ENCODE data around the gene FBLN5. TPM values are rescaled to one million over a fixed set of nuclear protein-coding genes. Genes with fewer than 3 reads are reported as not detected.
A peak's percentile ranks its signal among the peaks of the same experiment; 100 is the strongest.

The FBLN5 gene
- total and polyA plus RNA-seq, 2 experiments from 2014 or later, result 157 to 337 TPM

- Histone ChIP-seq H4K20me1 (ENCODE audit: insufficient read depth, poor library complexity, severe bottlenecking) (no peaks in the 10 kb centered on the region), H3K4me1 (ENCODE audit: insufficient read depth) (peaks cover 13% of the 10 kb centered on the region), H3K9me3 (ENCODE audit: low read depth) (no peaks in the 10 kb centered on the region), H3K9me2 (replicated peaks; ENCODE audit: insufficient read depth) (no peaks in the 10 kb centered on the region), H3K4me2 (no peak overlapping the region), H3K36me3 (replicated peaks; ENCODE audit: insufficient read depth, low read depth) (no peaks in the 10 kb centered on the region), H3K27me3 (no peaks in the 10 kb centered on the region), H3K4me3 (no peak overlapping the region), H3K79me2 (no peaks in the 10 kb centered on the region), H2AFZ (no peak overlapping the region), H3K27ac (no peak overlapping the region)
- TF ChIP-seq EZH2 (IDR thresholded peaks at IDR 0.05; ENCODE audit: borderline replicate concordance) (no peak), EZH2phosphoT487 (IDR thresholded peaks at IDR 0.05; ENCODE audit: low read depth, severe bottlenecking, unreplicated experiment) (no peak), CTCF (IDR thresholded peaks at IDR 0.05; ENCODE audit: poor library complexity) (no peak)
- DNase-seq (ENCODE audit: low spot score), result no peak
- WGBS (ENCODE audit: low lambda C conversion rate, missing lambda C conversion rate), result 81% methylated on average over 6 of the region's 6 CpGs
These were observed 20.8 kb upstream of the FBLN5 start for GRCh38 chr14:91968280-91968679.

GRCh38 chr14:91964724-91965123, 17.2 kb upstream of the FBLN5 start:
- no peak for TF ChIP-seq EZH2phosphoT487 (IDR thresholded peaks at IDR 0.05; ENCODE audit: low read depth, severe bottlenecking, unreplicated experiment)
- no peak for TF ChIP-seq EZH2 (IDR thresholded peaks at IDR 0.05; ENCODE audit: borderline replicate concordance)
- H3K27ac ChIP-seq, result no peak overlapping the region
- DNase-seq (ENCODE audit: low spot score), result no peak
- no peak overlapping the region for H2AFZ ChIP-seq
- peaks cover 25% of the 10 kb centered on the region for H3K4me1 ChIP-seq (ENCODE audit: insufficient read depth)
- H3K9me2 ChIP-seq (replicated peaks; ENCODE audit: insufficient read depth), result no peaks in the 10 kb centered on the region
- no peaks in the 10 kb centered on the region for H3K9me3 ChIP-seq (ENCODE audit: low read depth)
- 78% methylated on average over 4 of the region's 4 CpGs for WGBS (ENCODE audit: low lambda C conversion rate, missing lambda C conversion rate)
- H3K36me3 ChIP-seq (replicated peaks; ENCODE audit: insufficient read depth, low read depth), result no peaks in the 10 kb centered on the region
- H4K20me1 ChIP-seq (ENCODE audit: insufficient read depth, poor library complexity, severe bottlenecking), result no peaks in the 10 kb centered on the region
- H3K79me2 ChIP-seq, result no peaks in the 10 kb centered on the region
- no peak overlapping the region for H3K4me3 ChIP-seq
- H3K4me2 ChIP-seq, result no peak overlapping the region
- H3K27me3 ChIP-seq, result no peaks in the 10 kb centered on the region

GRCh38 chr14:91964011-91964410, 16.5 kb upstream of the FBLN5 start:
- H2AFZ ChIP-seq, result no peak overlapping the region
- H3K79me2 ChIP-seq, result no peaks in the 10 kb centered on the region
- 67% methylated on average over 1 of the region's 1 CpG for WGBS (ENCODE audit: low lambda C conversion rate, missing lambda C conversion rate)
- no peak for TF ChIP-seq CTCF (IDR thresholded peaks at IDR 0.05; ENCODE audit: poor library complexity)
- TF ChIP-seq EZH2 (IDR thresholded peaks at IDR 0.05; ENCODE audit: borderline replicate concordance), result no peak
- TF ChIP-seq EZH2phosphoT487 (IDR thresholded peaks at IDR 0.05; ENCODE audit: low read depth, severe bottlenecking, unreplicated experiment), result no peak
- no peaks in the 10 kb centered on the region for H3K9me3 ChIP-seq (ENCODE audit: low read depth)
- H3K4me2 ChIP-seq, result no peak overlapping the region
- H3K4me1 ChIP-seq (ENCODE audit: insufficient read depth), result peaks cover 25% of the 10 kb centered on the region
- no peak overlapping the region for H3K4me3 ChIP-seq
- H3K9me2 ChIP-seq (replicated peaks; ENCODE audit: insufficient read depth), result no peaks in the 10 kb centered on the region
- peak overlapping the region; percentile 51 for H3K27ac ChIP-seq
- H3K36me3 ChIP-seq (replicated peaks; ENCODE audit: insufficient read depth, low read depth), result no peaks in the 10 kb centered on the region
- no peaks in the 10 kb centered on the region for H4K20me1 ChIP-seq (ENCODE audit: insufficient read depth, poor library complexity, severe bottlenecking)
- no peak for DNase-seq (ENCODE audit: low spot score)
- H3K27me3 ChIP-seq, result no peaks in the 10 kb centered on the region

- no peaks in the 10 kb centered on the region for H3K79me2 ChIP-seq
- no peaks in the 10 kb centered on the region for H3K27me3 ChIP-seq
- H3K4me2 ChIP-seq, result no peak overlapping the region
- H2AFZ ChIP-seq, result no peak overlapping the region
- no peak overlapping the region for H3K4me3 ChIP-seq
- peaks cover 25% of the 10 kb centered on the region for H3K4me1 ChIP-seq (ENCODE audit: insufficient read depth)
- no peaks in the 10 kb centered on the region for H4K20me1 ChIP-seq (ENCODE audit: insufficient read depth, poor library complexity, severe bottlenecking)
- DNase-seq (ENCODE audit: low spot score), result no peak
- no peaks in the 10 kb centered on the region for H3K9me3 ChIP-seq (ENCODE audit: low read depth)
- 79% methylated on average over 6 of the region's 6 CpGs for WGBS (ENCODE audit: low lambda C conversion rate, missing lambda C conversion rate)
- TF ChIP-seq CTCF (IDR thresholded peaks at IDR 0.05; ENCODE audit: poor library complexity) (no peak), EZH2phosphoT487 (IDR thresholded peaks at IDR 0.05; ENCODE audit: low read depth, severe bottlenecking, unreplicated experiment) (no peak), EZH2 (IDR thresholded peaks at IDR 0.05; ENCODE audit: borderline replicate concordance) (no peak)
- no peaks in the 10 kb centered on the region for H3K36me3 ChIP-seq (replicated peaks; ENCODE audit: insufficient read depth, low read depth)
- peak overlapping the region; percentile 51 for H3K27ac ChIP-seq
- H3K9me2 ChIP-seq (replicated peaks; ENCODE audit: insufficient read depth), result no peaks in the 10 kb centered on the region
These were observed 16.0 kb upstream of the FBLN5 start for GRCh38 chr14:91963465-91963864.

All from hepatocyte (in vitro differentiated cells).